GM12878 (cell line): ENCODE data around the gene CD34.

Source experiments
- CTCF ChIP-seq, 3 experiments: IDR thresholded peaks in 2 of 3; conservative IDR thresholded peaks in 1 of 3; 2 replicates each; pipeline ENCODE4 v1.5.1; 2011; ENCODE audit warnings: low read depth in 3 of 3, low read length in 3 of 3, mild to moderate bottlenecking in 3 of 3, control low read depth in 2 of 3, moderate library complexity in 2 of 3, inconsistent platforms in 1 of 3, mixed read lengths in 1 of 3; ENCODE audit not compliant: control insufficient read depth in 2 of 3, insufficient read depth in 1 of 3; ENCODE audit errors: extremely low read depth in 1 of 3
- EZH2 ChIP-seq: IDR thresholded peaks from 2 replicates; pipeline ENCODE4 v1.6.1; 2012; ENCODE audit warnings: low read depth, mild to moderate bottlenecking, control low read depth, inconsistent platforms, low read length, borderline replicate concordance; ENCODE audit not compliant: control insufficient read depth
- JUND ChIP-seq: IDR thresholded peaks from 2 replicates; pipeline ENCODE4 v1.6.1; 2012; ENCODE audit warnings: low read depth, mild to moderate bottlenecking, low read length, improper control_type of control experiment, moderate library complexity
- MAX ChIP-seq: IDR thresholded peaks from 2 replicates; pipeline ENCODE4 v1.6.1; 2012; ENCODE audit warnings: low read depth, low read length, improper control_type of control experiment

- TF ChIP-seq CTCF (IDR thresholded peaks at IDR 0.05 in 2 of 3, conservative IDR thresholded peaks at IDR 0.05 in 1 of 3; ENCODE audit: control insufficient read depth in 2 of 3, extremely low read depth in 1 of 3, insufficient read depth in 1 of 3, low read depth in 3 of 3, low read length in 3 of 3): no peak
- TF ChIP-seq JUND: no peak
- TF ChIP-seq MAX: no peak
- TF ChIP-seq EZH2: no peak
Observed at GRCh38 chr1:207886227-207886626, 24.7 kb downstream of the CD34 start.
